Stimulated activated CD4-positive, alpha-beta T cell treated with anti-CD3 and anti-CD28 coated beads, Interleukin-15, amount 100 ng/mL, for 48 hours (primary cell): Measurements from ENCODE around the gene CANT1.
A peak's percentile ranks its signal among the peaks of the same experiment; 100 is the strongest.
"Not testable (repeated sequence)": the region's sequence is repeated elsewhere in the genome, so short reads cannot be mapped to it uniquely, and the experiment has no call there.

Source experiments
- DNase-seq, 2 donors: peaks; one replicate each; pipeline ENCODE4 v3.0.0-alpha.2; 2020; ENCODE audit warnings: low read depth in 2 of 2

The CANT1 gene

DNA sequence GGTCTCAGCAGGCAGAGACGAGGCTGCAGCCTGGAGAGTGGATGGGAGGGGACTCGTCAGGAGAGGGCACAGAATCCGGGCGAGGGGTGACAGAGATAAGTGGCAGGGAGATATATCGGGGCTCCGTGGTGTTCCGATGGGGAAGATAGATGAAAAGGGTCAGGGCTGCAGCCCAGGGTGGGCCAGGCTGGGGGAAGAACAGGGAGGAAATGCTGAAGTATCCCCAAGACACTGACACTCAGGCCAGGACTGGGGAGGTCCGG lies 32.0 kb downstream of the CANT1 start:
- no peak for DNase-seq

DNA sequence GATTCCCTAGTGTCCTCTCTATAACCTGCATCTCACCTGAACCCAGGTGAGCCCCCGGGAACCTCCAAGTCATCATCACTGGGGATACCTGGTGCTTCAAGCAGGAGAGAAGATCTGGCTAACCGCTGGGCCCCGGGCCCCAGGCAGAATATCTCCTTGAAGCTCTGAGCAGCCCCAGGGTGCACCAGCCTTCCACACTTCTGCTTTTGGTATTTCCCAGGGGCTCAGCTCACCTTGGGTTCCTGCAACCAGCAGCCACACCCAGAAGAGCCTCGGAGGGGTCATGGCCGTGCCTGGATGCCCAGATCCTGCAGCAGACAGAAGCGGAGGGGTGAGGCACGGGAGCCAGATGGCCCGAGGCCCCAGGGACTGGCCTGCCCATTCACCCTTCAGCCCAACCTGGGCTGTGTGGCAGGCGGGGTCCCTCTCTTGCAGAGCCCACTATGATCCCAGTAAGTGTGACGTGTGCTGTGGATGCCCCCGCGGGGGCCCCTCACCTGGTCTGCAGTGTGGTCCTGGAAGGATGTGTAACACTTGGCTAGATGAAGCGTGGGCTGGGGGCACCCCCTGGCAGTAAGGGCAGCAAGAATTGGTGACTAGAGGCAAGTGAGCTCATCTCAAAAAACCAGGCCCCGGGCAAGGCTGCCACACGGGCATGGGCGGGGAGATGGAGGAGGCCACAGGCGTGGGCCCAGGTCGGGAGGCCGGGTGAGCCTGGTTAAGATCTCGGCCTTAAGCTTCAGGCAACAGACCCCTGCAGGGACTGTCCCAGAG lies 32.5 kb downstream of the CANT1 start:
- no peak for DNase-seq

DNA sequence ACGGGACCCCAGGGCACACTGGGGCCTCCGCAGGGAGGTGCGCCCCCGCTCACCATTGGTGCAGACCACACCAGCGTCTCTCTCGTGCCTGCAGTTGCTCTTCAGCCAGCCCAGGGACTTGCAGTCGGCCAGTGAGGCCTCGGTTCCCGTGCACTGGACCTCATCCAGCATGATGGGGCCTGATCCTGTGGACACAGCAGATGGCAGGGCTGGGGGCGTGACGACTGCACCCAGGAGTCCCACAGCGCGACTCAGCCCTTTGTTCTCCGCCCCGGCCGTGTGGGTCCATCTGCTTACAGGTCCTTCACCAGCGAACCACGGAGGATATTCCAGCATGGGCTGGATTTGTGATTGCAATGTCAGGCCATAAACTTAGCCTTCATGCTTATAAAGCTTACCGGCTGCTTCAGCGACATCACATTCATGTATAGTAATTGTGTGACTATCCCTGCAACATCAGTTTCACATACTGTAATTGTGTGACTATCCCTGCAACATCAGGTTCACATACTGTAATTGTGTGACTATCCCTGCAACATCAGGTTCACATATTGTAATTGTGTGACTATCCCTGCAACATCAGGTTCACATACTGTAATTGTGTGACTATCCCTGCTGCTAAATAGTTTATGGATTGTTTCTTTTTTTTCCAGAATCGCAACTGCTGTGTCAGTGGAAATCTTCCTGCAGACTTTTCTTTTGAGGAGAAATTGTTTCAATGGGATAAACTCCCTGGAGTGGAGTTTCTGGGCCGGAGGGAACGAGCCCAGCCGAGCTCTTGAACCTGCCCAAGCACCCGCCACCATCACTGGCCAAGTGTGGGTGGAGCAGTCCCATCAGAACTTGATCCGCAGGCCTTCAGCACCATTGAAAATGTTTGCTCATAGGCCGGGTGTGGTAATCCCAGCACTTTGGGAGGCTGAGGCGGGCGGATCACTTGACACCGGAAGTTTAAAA lies 34.7 kb downstream of the CANT1 start:
- DNase-seq: no peak

DNA sequence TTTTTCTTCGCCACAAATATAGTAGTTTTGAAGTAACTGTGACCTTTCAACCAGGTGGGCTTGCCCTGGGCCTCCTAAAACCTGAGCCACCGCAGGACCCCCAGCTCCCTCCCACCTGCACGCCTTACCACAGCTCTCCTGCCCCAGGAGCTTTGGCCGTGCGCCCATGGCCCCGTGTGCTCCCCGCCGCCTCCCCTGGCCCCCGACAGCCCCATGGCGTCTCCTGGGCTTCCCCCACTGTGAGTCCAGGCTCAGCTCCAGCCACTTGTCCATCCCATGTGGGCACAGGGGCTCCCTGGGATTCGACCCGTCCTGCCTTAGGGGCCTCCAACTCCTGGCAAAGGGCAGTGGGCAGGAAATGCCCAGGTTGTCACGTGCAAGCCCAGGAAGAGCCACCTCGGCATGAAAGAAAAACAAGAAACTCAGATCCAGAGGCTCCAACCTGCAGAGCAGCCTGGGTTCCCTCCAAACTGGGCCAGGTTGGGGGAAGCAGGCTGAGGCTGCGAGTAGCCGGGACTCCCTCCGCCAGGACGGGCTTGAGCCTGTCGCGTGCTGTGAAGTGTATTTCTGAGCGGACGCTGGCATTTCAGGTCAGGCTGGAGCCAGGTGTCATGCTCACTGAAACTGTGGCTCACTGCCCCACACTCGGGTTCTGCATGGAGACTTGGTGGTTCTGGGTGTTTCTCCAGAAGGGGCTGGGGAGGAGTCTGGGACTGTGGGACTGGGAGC lies 35.6 kb downstream of the CANT1 start:
- DNase-seq: no peak

DNA sequence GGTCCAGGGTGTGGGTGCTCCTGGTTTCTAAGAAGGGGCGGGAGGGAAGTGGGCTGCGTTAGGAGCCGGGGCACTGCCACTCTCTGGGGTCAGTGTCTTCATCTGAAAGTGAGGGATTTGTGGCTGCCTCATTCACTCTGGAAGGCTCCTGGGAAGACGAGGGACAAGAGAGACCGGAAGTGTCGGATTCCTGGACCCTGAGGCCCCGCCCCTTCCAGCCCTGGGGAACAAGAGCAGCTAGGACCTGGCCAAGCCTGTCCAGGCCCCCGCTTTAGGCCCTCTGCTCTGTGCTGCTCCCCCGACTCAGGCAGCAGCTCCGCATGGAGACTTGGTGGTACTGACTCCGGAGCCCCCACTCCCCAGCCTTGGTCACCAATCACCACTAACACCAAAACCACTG lies 36.4 kb downstream of the CANT1 start:
- DNase-seq: no peak

DNA sequence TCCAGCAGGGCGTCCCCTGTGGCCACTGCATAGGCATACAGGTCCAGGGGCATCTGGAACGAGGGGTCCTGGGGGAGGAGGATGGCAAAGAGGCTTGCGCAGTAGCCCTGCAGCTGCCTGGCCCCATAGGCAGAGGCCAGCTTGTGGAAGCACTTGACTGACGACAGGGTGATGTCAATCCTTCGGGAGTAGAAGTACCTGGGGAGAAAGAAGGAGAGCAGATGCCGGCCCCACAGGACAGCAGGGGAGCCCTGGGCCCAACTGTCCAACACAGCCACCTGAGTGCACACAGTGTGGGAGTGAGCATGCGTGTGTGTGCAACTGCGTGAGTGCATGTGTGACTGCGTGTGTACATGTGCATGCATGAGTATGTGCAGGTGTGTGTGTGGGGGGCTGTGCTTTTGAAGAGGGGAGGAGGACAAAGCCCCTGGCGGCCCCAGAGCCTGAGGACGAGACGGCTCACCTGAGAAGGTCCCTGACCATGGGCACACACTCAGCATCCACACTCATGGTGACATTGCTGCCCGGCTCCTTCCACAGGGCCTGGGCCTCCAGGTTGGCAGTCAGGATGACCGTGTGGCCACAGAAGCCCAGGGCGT lies 37.0 kb downstream of the CANT1 start:
- no peak for DNase-seq

DNA sequence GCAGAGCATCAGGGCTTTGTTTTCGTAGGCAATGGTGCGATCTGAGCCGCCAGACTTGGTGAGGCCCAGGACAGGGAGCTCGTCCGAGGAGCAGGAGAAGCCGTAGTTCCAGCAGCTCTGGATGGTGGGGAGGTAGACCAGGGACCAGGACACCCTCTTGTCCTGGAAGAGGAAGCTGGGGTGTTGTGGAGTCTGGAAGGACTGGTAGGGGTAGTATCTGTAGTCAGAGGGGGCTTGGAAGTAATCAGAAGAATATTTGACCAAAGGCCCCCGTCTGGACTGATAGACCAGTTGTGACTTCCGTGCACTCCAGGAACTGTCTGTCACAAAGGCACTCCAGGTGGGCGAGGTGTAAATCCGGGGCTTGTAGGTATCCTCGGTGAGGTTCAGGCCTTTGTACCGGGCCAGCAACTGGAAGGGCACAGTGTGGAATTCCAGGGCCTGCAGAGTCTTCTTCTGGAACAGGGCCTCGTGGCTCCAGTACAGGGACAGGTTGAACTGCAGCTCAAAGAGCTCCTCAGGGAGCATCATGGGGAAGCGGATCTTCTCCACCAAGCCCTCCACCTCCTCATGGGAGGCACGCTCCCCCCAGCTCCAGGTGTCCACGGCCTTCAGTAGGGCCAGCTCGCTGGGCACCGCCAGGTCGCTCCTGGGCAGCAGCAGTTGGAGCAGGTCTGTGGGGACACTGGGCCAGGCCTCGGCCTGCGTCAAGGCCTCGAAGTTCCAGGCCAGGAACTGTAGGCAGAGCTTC lies 37.6 kb downstream of the CANT1 start:
- DNase-seq: no peak

DNA sequence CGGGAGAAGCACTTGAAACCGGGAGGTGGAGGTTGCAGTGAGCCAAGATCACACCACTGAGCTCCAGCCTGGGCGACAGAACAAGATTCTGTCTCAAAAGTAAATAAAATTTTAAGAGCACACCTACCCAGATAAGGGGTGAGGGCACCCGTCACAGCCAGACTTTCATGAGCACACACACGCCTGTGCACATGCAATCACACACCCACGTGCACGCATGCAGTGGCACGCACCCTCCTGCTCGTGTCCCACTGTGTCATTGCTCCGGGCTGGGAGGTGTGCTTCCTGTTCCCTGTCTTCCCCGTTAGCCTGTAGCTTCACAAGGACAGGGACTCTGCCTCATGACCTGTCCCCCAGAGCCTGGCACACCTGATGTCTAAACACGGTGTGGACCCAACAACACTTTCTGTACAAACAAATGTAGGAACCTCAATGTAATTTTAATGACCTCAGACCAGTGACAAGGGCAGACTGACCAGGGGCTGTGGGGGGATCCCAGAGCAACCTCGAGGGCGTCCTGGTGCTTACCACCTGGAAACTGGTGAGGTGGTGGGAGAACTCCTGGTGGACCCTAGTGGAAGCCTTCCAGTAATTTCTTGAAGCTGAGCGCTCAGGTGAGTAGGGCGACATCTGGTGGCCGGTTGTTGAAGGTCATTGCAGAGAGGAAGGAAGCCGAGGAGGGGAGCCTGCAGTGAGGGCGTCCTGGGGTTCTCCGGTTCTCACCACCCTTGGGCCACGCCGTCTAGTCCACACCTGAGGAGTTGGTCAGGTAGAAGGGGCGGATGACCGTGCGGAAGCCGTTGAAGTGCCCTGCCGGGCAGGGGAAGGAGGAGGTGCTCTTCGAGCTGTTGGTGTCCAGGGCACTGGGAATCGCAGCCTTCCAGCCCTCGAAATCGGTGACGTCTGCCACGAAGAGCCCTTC lies 38.5 kb downstream of the CANT1 start:
- DNase-seq: peak; percentile 53 to 71

DNA sequence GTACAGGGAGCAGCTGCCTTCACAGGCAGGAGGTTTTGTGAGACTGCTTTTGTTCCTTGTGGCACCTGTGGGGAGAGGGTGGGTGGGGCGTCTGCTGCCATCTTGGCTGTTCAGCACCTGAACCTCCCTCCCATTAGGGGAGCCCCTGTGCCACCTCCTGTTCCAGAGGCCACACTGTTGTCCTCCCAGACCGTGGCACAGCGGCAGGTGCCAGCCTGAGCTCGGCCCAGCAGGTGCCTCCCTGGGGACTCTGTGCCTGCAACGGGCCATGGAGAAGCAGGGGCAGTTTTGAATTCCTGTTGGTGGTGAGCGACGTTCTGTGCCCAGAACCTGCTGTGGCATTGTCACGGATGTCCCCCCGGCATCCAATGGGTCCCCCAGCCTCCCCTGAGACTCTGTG lies 39.7 kb downstream of the CANT1 start:
- DNase-seq: no peak

DNA sequence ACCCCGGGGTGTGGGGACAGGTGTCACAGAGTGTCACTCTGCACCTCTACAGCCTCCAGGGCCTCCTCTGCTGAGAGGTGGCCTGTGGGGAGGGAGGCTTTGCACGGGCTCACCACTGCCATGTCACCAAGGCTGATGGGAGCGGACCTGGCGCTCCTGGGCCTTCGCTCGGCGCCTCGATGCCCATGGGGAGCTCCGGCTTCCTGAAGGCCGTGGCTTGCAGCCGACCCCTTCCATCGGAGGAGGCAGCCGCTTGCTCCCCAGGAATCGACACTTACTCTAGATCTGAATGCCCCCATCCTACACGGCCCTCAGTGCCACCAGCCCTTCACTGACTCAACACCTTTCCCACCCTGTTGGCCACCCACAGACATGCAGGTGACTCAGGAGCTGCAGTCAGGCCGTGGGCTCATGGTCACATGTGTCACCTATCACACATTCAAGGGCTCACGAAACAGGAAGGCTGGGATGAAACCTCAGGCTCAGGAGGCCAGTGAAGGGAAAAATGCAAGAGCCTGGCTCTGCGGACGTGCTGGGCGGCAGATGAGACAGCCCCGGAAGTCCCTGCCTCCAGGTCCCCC lies 41.7 kb downstream of the CANT1 start:
- DNase-seq: no peak

DNA sequence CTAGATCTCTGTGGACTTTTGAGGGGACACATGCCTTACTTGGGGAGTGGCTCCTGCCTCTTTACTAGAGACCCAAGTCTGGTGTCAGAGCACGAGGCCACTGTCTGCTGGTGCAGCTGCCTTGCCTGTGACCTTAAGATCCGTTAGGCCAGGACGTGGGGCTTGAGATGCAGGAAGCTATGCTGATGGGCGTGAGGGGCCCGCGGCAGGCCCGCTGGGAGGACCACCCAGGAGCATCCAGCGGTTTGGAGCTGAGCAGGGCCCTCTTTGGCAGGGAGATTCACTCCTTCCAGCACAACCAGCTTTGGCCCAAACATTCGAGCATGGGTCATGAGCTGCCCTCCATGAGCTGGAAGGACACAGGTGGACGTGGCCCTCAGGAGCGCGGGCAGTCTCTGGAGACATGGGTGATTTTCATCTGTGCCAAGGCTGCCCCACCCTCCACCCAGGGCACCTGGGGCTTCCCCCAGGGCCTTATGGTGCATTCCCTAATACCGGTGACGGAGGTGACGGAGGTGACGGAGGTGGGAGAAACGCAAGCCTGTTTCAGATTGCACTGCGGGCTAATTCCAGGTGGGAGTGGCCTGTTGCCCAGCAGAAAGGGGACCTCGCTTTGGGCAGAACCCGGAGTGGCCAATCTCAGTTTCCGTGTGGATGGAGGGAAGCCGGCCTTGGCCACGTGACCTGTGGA lies 42.5 kb downstream of the CANT1 start:
- no peak for DNase-seq

DNA sequence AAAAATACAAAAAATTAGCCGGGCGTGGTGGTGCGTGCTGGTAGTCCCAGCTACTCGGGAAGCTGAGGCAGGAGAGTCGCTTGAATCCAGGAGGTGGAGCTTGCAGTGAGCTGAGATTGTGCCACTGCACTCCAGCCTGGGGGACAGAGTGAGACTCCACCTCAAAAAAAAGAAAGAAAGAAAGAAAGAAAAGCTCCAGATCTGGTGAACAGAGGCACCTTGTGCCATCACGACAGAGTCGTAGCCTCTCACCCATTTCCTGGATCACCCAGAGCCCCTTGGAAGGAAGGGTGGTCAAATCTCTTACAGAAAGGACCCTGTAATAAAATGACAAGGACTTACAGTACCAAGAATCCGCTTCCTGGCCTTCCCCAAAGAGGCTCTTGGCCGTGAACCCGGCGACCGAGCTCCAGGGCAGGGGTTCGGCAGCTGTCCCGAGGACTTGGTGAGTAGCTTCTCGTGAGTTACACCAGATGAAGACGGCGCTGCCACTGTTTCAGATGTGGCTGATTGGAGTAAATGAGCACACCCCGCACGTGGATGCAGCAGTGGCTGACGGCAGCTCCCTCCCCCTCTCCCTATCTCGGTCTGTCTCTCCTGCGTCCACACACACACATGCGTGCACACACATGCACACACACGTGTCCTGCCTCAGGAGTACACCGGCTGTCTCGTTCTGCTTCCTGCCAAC lies 43.3 kb downstream of the CANT1 start:
- no peak for DNase-seq

DNA sequence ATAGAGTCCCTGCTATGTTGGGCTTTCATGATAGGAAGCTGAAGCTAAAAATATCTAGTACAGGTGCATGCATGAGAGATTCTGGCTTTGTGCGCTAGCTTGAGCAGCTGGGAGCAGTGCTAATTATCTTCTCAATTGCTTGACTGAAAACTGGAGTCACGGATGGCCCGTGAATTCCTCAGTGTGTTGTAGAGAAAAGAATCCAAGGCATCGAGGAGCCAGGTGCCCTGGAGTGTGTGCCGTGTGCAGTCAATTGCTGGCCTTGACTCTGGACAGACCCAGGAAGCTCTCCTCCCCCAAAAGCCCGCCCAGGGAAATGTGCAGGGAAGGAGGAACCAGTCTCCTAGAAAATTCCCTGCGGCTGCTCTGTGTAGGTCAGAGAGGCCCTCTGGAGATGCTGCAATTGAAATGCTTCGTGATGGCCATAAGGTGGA lies 44.1 kb downstream of the CANT1 start:
- no peak for DNase-seq

DNA sequence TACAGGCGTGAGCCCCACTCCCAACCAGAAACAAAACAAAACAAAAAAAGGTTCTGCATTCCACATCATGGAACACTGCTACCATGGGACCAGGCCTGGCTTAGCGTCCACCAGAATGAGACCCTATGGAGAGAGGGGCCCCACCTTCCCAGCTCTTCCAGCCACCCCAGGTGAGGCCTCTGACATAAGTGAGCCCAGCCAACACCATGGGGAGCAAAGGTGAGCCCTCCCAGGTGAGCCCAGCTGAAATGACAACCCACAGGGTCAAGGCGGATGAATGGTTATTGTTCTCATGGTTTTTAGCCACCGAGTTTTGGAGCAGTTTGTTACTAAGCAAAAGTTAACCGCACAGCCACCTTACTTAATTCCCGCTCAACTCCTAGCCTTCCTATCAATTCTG lies 46.2 kb downstream of the CANT1 start:
- DNase-seq: no peak

DNA sequence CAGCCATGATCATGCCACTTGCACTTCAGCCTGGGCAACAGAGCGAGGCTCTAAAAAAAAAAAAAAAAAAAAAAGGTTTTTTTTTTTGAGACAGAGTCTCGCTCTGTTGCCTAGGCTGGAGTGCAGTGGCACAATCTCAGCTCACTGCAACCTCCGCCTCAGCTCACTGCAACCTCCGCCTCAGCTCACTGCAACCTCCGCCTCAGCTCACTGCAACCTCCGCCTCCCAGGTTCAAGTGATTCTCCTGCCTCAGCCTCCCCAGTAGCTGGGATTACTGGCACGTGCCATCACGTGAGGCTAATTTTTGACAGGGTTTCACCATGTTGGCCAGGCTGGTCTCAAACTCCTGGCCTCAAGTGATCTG lies 46.6 kb downstream of the CANT1 start:
- DNase-seq: not testable (repeated sequence)

DNA sequence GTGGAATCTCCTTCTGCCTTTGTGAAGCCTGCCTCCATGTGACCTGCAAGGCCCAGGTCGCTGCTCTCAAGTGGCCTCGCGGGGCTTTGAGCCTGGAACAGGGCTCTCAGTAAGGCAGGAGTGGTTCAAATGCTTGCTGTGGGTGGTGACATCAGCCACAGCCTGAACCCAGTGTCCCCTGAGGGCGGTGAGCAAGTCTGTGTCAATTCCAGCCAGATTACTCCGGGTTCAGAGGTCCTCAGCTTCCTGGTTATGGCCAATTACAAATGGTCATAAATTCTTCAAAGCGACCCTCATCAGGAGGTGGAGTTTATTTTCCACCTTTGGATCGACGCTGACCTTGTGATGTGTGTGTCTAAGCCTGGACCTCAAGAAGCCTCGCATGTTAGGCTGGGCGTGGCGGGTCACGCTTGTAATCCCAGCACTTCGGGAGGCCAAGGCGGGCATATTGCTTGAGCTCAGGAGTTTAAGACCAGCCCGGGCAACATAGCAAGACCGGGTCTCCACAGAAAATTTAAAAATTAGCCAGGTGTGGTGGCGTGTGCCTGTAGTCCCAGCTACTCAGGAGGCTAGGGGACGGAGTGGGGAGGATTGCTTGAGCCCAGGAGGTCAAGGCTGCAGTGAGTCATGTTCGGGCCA lies 47.1 kb downstream of the CANT1 start:
- no peak for DNase-seq

DNA sequence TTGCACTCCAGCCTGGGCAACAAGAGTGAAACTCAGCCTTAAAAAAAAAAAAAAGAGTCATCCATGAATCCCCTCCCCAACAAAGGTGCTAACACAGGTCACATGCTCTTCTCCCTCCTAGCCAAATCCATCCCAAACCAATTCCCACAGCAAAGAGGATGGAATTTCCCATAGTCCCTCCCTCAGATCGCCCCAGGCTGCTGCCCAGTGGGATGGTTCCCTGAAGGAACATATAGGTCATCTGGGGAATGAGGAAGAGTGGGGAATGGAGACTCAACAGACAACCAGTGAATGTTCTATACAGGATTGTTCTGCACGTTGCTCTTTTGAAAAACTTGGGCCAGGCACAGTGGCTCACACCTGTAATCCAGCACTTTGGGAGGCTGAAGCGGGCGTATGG lies 48.0 kb downstream of the CANT1 start:
- no peak for DNase-seq

DNA sequence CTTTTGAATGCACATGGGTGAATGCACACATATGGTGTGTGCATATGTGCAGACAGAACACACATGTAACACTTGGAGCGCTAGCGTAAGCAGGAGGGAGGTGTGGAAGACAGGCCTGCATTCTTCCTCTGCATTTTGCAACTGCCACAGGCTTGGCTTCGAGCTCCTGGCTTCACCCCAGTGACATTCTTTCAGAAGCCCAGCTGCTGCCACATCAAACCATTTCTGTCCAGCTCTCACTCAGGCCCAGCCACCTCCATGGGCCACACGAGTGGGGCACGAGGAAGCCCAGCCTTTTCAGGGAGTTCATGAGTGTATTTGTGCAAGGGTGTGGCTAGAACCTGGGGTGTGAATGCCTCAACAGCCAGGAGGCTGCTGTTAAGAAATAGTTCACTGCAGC lies 48.6 kb downstream of the CANT1 start:
- no peak for DNase-seq
